SKM-1 treated with dmso at 0.1 percent for 144 hours (cell line): ENCODE measurements around the gene SSBP3.

Experiments
- DNase-seq: peaks from one replicate; lab custom pipeline; 2025; ENCODE audit not compliant: unreplicated experiment; lab: John Stamatoyannopoulos, UW

SSBP3 gene

DNA sequence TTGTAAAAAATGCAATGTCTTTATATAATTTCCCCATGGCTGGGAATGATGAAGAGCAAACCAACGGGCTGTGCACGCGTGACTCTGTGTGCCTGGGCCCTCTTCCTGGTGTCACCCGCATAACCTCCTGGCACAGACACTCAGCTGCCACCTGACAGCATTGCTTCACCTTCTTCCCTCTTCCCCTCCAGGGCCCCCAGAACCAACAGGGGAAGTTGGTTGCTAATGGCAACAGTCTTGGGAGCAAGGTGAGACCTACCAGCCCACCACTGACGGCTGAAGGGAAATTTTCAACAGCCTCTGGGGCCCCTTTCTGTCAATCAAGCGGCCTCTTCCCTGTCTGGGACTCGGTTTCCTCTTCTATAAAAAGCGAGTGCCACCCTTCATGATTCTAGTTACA, 33.2 kb downstream of the SSBP3 start:
- peak; percentile 69 for DNase-seq

DNA sequence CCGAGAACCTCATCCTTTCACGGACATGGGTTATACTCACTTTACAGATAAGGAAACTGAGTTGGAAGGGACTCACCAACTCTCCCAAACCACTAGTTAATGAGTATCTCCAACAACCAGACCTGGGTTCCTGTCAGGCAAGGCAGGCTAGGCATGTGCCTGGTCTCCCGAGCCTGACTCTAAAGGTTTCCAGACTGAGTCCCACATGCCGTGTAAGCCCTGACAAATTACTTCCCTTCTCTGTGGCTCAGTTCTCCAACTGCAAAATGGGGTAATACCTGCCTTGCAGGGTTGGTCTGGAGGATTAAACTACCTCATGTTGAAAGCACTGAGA, 34.3 kb downstream of the SSBP3 start:
- DNase-seq = peak; percentile 40

DNA sequence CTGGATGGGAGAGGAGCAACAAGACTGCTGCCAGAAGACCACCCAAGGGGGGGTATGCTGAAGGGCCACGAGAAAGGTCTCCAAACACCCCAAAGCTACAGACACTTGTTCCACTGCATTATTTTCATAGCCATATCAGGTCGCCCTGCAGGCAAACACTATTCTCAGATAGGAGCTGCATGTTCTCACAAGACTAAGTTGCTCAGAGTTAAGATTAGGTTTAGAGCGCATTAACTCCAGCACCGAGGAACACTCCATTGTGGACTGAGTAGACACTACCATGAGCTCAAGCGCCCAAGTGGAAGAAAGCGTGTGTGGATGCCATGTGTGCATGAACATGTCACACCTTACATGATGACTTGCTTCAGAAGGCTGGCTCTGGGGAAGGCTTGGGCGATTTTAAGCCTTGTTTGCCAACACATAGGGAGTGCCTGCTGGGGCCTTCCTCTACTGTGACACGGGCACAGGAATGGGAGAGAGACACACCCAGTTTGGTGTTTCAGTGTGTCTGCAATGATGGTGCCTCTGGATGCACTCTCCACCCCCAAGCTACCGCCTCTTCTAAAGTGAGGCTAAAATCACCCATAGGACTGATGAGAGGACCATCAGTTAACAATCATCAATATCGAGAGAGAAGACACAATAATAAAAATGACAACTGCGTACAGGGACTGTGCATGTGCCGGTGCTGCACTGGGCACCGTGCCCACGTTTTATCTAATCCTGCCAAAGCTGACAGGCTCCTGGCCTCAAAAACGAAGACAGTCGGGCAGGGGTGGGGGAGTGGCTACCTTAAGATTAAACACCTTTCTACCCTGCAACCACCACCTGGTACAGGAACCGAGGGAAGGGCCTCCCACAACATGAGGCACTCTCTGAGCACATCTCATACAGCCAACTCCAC, 34.9 kb downstream of the SSBP3 start:
- no peak for DNase-seq

DNA sequence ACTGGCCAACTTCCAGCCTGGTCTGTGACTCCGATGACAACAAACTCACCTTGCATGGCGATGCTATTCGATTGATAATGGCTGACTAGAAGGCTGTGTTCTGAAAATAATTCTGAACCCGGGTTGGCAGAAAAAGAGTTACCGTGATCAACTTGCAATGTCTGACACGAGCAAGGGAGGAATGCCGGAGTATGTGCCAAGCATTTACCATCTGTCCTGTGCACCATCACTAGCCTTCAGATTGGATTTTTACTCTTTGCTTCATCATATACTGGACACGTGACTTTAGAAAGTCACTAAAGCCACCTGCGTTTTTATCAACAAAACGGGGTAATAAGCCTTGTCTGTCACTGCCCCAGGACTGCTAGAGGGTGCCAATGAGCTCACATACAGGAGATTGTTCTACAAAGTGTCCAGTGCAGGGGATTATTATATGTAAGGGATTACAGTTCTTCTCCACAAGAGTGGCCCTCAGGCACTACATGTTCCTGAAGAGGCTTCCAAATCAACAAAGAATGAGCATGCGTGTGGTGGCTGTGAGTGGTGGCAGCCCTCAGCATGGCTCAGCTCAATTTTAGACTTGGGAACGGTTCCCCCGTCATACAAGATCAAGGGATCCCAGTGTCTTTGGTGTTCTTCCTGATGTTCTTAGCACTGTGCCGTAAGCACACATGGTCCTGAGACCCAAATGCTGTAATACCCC, 35.8 kb downstream of the SSBP3 start:
- no peak for DNase-seq

DNA sequence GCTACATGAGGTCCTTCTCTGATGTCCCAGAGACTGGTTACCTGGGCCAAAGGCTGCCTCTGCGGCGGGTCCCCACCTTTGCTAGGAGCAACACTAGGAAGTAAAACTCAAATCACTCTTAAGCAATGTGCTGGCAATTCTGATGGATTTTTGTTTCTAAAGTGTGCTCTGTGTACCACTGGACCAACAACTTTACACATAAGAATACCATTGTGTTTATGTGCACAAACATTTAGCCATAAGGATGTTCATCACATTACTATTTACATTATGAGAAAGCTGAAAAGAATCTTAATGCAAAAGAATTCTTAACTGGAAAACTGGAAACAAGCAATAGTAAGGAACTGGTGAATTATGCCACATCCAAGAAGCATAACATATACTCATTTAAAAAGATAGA, 38.6 kb downstream of the SSBP3 start:
- no peak for DNase-seq

DNA sequence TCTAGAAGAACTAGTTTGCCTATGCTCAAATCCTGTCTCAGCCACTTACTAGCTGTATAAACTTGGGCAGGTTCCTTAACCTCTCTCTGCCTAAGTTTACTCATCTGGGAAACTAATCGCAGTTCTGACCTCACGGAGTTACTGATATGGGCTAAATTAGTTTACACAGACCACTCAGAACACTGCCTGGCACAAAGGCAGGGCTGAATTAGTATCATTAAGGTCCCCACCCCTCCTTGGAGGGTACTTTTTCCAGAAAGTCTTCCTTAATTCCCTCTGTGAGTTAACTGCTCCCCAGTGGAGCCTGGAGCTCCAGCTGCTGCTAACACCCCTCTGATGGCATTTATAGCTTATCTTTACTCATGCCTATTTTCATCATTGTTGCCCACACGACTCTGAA, 40.3 kb downstream of the SSBP3 start:
- no peak for DNase-seq

DNA sequence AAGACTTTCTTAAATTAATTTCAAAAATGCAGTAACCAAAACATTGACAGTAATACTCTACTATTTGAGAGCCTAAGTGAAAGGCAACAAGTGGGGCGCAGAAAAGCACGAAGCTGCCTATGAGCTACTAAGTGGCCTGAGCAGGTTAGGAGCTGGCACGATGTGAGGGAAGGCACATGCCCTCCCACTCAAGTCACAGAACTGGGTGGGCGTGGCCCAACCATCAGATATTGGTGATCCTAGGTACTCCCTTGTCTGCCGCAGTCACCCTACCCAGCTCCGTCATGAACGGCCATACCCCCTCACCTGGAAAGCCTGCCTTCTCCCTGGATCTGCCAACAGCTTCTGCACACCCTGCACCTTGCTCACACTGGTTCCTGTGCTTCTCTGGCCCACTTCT, 40.8 kb downstream of the SSBP3 start:
- DNase-seq = no peak

DNA sequence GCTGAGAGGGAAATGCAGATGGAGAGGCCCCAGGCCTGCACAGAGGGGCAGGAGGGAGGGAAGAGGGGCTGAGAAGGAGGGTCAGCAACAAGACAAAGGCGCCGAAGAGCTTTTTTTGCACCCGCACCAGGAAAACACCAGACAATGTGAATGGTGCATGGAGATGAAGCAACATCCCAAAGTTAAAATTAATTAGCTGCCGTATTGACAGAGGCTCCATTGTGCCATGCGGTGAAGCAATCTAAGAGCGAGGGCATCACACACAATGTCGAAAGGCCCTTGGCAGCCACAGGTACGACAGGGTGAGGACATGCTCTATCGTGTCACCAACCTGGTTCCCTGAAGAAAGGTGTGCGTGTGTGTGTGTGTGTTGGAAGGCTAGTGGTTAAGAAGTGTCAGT, 41.2 kb downstream of the SSBP3 start:
- DNase-seq = no peak

DNA sequence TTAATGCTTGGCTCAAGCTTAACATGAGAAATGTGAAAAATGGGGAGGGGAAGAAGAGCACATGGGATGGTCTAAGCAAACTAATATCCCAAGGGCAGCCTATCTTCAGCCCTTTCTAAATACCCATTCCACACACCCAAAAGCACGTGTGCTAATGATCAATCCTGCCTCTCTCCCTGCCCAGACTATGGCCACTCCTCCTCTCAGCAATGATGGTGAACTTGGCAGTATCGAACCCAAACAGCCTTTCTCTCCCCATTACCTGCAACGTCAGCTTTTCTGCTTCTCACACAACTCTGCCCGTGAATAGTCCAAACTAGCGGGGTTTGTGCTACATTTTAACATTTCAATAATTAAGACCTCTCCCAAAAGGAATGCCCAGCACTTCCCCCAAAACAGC, 41.6 kb downstream of the SSBP3 start:
- DNase-seq = no peak

DNA sequence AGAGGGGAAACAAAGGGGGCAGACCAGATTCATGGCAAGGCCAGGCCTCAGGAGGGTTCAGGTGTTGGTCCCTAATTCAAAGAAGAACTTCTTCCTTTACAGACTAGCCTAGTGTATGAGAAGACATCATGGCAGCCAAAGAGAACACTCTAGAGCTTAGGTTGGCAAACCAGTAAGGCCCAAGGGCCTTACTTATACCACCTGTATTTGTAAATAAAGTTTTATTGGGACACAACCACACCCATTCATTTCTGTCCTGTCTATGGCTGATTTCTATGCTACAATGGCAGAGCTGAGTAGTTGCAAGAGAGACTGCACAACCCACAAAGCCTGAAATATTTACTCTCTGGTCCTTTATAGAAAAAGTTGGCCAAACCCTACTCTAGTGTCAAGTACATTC, 42.3 kb downstream of the SSBP3 start:
- DNase-seq = no peak

DNA sequence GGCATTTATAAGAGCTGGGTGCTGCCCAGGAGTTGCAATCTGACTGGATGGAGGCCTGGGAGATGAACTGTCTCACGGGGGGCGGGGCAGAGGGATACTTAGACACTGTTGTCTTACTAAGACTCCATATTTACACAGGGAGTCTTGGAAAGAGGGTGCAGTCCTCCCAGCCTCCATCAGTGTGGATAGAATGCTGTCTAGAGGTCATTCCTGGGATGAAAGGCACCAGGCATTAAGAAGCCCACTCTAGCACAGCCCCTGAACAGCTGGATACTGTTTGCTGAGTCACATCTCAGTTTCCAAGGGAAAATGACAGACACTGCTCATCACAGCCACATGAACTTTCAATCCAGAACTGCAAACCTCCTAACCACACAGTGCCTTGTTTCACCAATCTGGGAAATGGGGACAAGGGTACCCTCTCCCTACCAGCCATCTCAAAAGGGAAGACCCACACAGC, 43.3 kb downstream of the SSBP3 start:
- DNase-seq = no peak

DNA sequence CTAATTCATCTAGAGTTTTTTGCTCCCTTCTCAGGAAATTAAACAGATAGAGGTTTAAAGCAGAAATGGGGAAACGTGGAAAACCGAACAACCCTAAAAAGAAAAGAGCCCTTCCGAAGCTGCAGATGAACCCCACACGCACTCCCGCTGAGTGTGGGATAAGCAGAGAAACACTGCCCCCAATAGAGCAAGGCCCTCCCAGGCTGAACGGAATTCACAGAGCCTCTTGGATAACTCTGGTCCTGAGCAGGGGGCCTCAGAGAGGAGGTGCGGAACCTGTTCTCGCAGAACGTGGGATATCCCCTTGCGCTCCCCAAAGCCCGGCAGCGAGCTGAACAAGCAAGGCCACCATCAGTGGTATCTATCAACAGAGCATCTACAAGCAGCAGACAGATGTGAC, 44.9 kb downstream of the SSBP3 start:
- no peak for DNase-seq

DNA sequence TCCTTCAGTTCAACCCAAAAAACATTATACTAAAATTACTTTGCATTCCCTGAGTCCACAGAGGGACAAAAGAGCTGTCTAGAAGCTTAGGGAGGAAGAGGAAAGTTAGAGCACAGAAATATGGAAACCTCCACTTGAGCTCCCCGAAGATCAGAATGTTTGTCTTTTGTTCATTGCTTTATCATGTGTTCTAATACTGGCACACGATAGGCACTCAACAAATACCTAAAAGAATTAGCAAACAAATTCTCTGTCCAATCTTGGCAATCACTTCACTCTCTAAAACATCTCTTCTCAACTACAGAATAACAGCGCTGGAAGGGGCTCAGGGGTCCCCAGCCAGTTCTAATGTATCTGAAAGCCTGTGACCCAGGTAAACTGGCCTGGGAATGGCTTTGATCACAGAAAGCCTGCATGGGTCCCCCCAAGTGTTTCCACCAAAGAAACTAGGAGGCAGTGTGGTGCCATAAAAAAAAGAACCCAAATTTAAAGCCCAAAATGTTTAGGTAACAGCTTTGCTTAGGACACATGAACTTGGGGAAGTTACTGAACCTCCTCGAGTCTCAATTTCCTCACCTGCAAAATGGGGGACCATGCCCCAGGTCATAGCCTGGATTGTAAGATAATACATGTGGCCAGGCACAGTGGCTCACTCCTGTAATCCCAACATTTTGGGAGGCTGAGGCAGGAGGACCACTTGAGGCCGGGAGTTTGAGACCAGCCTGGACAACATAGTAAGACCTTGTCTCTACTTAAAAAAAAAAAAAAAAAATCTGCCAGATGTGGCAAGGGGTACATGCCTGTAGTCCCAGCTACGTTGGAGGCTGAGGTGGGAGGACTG, 45.8 kb downstream of the SSBP3 start:
- DNase-seq = no peak

DNA sequence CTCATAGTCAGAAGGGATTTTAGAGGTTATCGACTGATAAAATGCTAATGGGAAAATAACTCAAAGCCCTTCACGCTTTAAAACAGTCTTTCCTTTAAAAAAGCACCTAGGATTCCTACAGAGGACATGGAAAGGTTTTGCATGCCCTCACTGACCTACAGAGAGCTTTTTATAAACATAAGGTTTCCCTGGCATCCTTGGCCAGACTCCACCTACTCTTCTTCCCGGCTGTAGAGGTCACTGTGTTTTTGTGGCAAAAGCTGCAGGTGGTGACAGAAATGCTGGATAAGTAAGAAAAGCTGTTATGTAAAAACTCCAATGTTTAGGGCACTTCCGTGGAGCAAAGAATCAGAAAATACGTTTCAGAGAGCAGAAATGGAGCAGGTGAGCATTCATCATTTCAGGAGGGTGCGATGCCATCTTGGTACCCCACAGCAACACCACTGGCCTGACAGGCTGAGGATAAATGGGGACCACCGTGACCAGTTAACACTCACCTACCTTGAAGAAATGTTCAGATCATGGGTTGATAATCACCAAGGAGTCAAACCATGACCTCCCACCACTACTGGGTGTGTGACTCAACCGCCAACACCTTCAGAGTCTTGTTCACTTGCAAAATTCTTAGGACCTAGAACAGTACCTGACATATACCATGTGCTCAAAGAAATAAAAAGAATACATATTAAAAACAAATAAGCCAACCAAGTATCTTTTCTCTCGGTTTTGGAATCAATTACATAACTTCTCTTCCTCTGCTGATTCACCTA, 46.6 kb downstream of the SSBP3 start:
- no peak for DNase-seq

DNA sequence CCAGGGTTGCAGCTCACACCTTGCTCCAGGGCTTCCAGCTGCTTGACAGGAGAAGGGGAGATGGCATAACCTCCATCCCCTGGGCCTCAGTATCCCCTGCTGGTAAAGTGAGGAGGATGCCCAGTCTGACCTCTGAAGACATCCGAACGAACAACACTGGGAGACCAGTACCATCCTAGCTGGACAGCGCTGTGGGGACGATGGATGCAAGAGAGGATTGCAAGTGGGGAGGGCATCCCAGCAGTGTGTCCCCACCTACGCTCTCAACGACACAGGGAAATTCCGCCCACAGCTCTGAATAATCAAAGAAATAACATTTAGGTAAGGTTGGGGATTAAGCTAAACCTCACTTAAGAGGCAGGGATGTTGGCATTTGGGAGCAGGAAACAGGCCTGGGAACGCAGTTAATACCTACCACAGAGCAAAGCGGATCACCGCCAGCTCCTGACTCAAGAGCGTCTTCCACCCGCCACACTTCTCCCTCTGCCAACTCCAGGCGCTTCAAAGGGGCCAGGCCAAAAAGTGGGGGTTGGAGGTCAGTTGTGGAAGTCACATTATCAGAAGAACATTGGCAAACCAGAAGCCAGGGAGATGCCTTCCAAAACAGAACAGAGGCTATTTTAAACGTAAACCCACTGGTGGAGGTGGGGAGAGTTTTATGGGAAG, 47.6 kb downstream of the SSBP3 start:
- no peak for DNase-seq

DNA sequence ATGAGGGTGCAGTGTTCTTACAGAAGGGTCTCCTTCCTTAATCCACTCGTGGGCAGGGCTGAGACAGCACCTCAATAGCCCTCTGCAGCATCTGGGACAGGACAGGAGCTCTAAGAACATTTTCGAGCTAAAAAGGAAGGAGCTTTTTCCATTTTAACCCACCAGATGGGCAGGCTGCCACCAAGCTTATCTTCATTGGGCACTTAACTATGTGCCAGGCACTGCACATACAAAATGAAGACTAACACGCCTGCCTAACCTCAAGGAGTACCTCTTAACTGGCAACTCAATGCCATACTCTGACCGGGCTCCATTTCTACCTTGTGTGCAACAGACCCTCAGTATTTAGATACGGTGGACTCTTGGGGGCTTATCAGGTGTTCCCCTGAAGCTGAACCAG, 48.2 kb downstream of the SSBP3 start:
- no peak for DNase-seq

DNA sequence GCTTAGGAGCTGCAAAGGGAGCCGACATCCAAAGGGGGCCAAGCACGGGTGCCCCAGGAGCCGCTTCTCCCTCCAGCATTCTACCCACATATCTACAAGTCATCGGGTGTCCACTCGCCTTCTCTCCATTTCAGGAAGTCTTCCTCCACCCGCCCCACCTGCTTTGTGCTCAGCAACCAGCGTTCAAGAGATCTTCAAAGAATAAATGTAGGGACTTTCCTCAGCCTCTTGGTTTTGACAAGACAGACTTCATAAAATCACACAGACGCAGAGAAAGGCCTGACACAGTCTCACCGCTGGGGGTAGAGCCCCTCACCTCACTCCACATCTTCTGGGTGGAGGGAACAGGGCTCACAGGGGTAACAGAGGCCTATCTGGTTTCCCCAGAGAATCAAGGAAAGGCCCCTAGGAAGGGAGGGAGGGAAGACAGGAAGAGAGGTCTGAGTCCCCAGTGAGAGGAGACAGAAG, 49.5 kb downstream of the SSBP3 start:
- DNase-seq = no peak

DNA sequence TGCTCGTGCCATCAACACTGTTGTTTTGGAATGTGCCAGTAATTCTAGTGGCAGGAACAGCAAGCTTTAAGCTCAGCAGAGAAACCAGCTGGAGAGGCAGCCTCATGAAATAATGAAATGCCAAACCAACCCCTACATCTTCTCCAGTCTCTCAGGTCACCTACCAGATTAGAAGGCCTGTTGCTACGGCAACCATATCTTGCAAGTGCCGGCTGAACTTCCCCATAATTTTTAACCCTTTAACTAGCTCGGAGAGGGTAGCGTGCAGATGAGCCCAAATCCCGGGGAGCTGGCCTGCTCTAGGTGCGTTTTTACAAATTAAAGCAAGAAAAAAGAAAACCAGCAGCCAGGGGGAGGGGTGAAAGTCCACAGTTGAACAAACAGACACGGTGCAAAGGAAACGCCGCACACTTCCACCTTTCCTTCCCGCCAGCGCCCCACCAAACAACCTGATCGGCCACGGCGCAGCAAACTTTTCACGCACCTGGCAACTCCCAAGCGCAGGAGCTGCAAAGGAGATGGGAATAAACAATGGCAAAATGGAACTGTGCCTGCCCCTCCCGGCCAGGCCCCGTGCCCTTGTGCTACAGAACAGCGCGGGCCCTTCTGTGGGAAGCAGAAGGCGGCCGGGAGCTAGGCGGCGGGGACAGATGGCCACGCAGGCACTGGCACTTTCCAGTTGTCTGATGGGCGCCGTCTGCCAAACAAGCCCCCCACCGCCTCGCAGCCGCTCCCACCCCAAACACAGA, 50.1 kb downstream of the SSBP3 start:
- DNase-seq = peak; percentile 55

DNA sequence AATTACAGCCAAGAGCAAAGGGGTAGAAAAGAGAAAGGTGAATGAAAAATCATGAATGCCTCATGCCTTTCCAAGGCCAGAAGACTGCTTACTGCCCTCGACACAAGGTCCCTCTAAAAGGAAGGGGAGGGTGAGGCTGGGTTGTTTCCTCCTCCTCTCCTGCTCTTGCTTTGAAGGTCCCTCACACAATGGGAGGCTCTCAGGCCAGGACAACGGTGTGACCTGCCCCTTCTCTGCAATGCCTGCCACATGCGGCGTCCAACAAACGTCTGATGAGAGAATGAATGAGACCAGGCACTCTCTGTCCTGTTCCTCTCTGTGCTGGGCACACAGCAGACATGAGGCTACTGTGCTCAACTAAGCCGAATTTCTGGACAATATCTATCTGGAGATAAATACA, 51.3 kb downstream of the SSBP3 start:
- no peak for DNase-seq

DNA sequence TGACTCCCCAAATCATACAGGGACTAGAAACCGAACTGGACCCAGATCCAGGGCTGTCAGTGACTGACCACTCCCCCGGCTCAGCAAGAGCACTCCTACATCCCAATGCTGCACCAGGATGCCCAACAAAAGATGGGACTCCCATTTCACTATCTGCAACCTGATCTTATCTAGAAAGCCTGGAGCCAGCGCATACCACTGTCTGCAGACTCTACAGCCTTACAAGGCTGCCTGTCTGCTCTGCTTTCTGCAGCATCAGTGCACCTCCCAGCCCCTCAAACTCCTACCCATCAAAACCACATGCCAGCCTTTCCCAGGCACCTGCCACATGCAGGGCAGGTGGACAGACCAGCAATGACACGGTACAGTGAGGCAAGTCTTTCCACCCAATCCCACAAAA, 52.2 kb downstream of the SSBP3 start:
- DNase-seq = no peak
